Fibroblast of mammary gland (primary cell): ENCODE data around the gene ICAM4.
"Not testable (repeated sequence)": the region's sequence is repeated elsewhere in the genome, so short reads cannot be mapped to it uniquely, and the experiment has no call there.

ENCODE experiments used
- DNase-seq: peaks from one replicate; pipeline ENCODE4 v3.0.0-alpha.2; 2010; ENCODE audit warnings: low read depth
- H3K4me3 ChIP-seq: 2 replicates; pipeline ENCODE4 v1.5.1; 2011; ENCODE audit warnings: low read depth, mild to moderate bottlenecking, low read length, moderate library complexity; ENCODE audit not compliant: control insufficient read depth
- CTCF ChIP-seq: conservative IDR thresholded peaks from 2 replicates; pipeline ENCODE4 v1.5.1; 2011; ENCODE audit warnings: low read depth, low read length, inconsistent platforms; ENCODE audit not compliant: control insufficient read depth, insufficient read depth

Gene ICAM4

GRCh38 chr19:10286803-10287737 lies at the start of gene ICAM4:
Gene ICAM4, plus strand, starts transcription at chr19:10286955. Its CDS starts 58 bp downstream, at chr19:10287013.
- TF ChIP-seq CTCF, result no peak
- no peak for DNase-seq
- no peak within 1 kb of the TSS for H3K4me3 ChIP-seq

DNA sequence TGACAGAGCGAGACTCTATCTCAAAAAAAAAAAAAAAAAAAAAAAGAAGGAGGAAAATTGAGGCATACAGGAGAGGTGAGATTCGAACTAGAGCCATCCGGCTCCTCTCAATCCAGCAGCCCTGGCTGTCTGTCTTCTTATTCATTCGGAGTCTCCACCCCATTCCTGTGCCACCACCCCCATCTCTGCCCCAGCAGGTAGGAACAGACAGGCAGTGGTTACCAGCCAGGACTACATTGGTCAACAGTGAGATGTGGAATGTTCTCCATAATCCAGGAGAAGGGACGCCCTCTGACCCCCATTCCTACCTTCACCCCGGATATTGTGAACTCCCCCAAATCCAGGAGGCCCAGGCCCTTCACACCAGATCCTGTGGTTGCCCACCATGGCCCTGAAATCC lies 49.1 kb upstream of the ICAM4 start:
- no peak for TF ChIP-seq CTCF
- DNase-seq, result no peak
- H3K4me3 ChIP-seq, result no peak overlapping the region

GRCh38 chr19:10238172-10238783 lies 48.5 kb upstream of the ICAM4 start:
- no peak overlapping the region for H3K4me3 ChIP-seq
- peak; percentile 94 for DNase-seq
- no peak for TF ChIP-seq CTCF

DNA sequence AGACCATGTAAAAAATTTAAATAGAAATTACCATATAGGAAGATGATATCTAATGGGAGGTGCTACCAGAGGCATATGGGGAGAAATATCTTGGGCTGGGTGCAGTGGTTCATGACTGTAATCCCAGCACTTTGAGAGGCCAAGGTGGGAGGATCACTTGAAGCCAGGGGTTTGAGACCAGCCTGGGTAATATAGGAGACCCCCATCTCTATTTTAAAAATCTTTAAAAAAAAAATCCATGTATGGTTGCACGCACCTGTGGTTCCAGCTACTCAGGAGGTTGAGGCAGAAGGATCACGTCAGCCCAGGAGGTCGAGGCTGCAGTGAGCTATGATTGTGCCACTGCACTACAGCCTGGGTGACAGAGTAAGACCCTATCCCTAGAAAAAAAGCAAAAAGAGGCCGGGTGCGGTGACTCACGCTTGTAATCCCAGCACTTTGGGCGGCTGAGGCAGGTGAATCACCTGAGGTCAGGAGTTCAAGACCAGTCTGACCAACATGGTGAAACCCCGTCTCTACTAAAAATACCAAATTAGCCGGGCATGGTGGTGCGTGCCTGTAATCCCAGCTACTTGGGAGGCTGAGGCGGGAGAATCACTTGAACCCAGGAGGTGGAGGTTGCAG lies 44.8 kb upstream of the ICAM4 start:
- H3K4me3 ChIP-seq, DNase-seq: not testable (repeated sequence)

DNA sequence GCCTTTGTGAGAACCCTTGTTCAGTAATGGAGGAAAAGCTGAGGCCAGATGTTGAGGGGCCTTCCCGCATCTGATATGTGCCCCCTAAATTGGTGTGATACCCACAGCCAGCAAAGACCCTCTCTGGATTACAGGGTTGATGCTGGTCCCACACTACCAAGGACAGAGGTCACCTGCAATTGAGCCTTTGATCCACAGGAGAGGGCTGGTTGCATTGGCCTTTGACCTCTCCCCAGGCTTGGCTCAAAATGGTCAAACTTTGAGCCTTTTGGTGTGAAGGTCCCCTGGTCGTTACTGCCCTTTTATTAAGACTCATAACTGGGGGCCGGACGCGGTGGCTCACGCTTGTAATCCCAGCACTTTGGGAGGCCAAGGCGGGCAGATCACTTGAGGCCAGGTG lies 43.1 kb upstream of the ICAM4 start:
- DNase-seq, result no peak
- no peak overlapping the region for H3K4me3 ChIP-seq
- no peak for TF ChIP-seq CTCF

GRCh38 chr19:10245189-10245939 lies 41.4 kb upstream of the ICAM4 start:
- no peak overlapping the region for H3K4me3 ChIP-seq
- no peak for DNase-seq
- TF ChIP-seq CTCF, result no peak
